AG04450 (cell line): ENCODE measurements around the gene CD164. TPM values are rescaled to one million over a fixed set of nuclear protein-coding genes. Genes with fewer than 3 reads are reported as not detected.

Experiments used
- CTCF ChIA-PET: fragments of 300-600, 350-600 bp; formaldehyde crosslinking; extraction: SDS; loops from one replicate; lab custom pipeline; 2022; ENCODE audit warnings: antibody characterized with exemption, inconsistent platforms; lab: Charles Lee
- POLR2A ChIA-PET: fragments of 350-600 bp; formaldehyde crosslinking; extraction: SDS; loops from one replicate; lab custom pipeline; 2021; ENCODE audit warnings: antibody characterized with exemption, inconsistent platforms; lab: Yijun Ruan, JAX
- DNase-seq: peaks from one replicate; pipeline ENCODE4 v3.0.0-alpha.2; 2011; ENCODE audit warnings: low read depth, low spot score
- H3K27ac ChIP-seq: one replicate; pipeline ENCODE4 v1.5.1; 2012; ENCODE audit warnings: low read depth, low read length, control low read depth
- H3K27me3 ChIP-seq: one replicate; pipeline ENCODE4 v1.6.0; 2012; ENCODE audit warnings: low read length; ENCODE audit not compliant: control insufficient read depth, insufficient read depth
- H3K4me3 ChIP-seq: 2 replicates; pipeline ENCODE4 v1.5.1; 2011; ENCODE audit warnings: mild to moderate bottlenecking, low read depth, low read length, control low read depth
- H3K9me3 ChIP-seq: 2 replicates; pipeline ENCODE4 v1.5.1; 2012; ENCODE audit warnings: low read length; ENCODE audit not compliant: control insufficient read depth, insufficient read depth
- CTCF ChIP-seq: IDR thresholded peaks from 2 replicates; pipeline ENCODE4 v1.5.1; 2011; ENCODE audit warnings: low read depth, low read length, control low read depth, inconsistent platforms
- polyA plus RNA-seq: library from polyadenylated mRNA; depleted of rRNA; stranded (reverse); fragments of >200 nt; gene quantifications from 2 replicates; pipeline ENCODE4 v1.2.3, GENCODE V29; 2011

The CD164 gene
- polyA plus RNA-seq, 1 experiment = 383 TPM

- no peak overlapping the region for H3K27ac ChIP-seq
- no peak overlapping the region for H3K4me3 ChIP-seq
- H3K27me3 ChIP-seq = peaks cover 7% of the 10 kb centered on the region
- no peaks in the 10 kb centered on the region; the same call in 1 of the 2 replicates for H3K9me3 ChIP-seq
- no peak for DNase-seq
- ChIA-PET POLR2A (no interaction called here), CTCF (interaction anchor here (1.4 kb wide), 1 partner anchor 140 kb away, joined by 3 read pairs; no protein-coding TSS in a partner anchor)
- TF ChIP-seq CTCF = no peak
These were observed 54.8 kb downstream of the CD164 start for GRCh38 chr6:109327491-109327890.

- CTCF ChIA-PET = no interaction called here
- Histone ChIP-seq H3K4me3 (no peak overlapping the region), H3K27me3 (peaks cover 7% of the 10 kb centered on the region)
These were observed 55.9 kb downstream of the CD164 start for GRCh38 chr6:109326351-109326750.

GRCh38 chr6:109325400-109325801, 56.9 kb downstream of the CD164 start:
- H3K4me3 ChIP-seq = no peak overlapping the region
- H3K27me3 ChIP-seq = peaks cover 7% of the 10 kb centered on the region
- TF ChIP-seq CTCF = no peak
- no peak overlapping the region for H3K27ac ChIP-seq
- DNase-seq = no peak
- ChIA-PET POLR2A (no interaction called here), CTCF (interaction anchor here (0.6 kb wide), 1 partner anchor 34 kb away, joined by 3 read pairs; no protein-coding TSS in a partner anchor)
- no peaks in the 10 kb centered on the region for H3K9me3 ChIP-seq

More at GRCh38 chr6:109326351-109326750, 55.9 kb downstream of the CD164 start:
- POLR2A ChIA-PET = no interaction called here
- Histone ChIP-seq H3K9me3 (no peaks in the 10 kb centered on the region), H3K27ac (no peak overlapping the region)
- DNase-seq = no peak
- TF ChIP-seq CTCF = no peak

GRCh38 chr6:109323241-109323640, 59.0 kb downstream of the CD164 start:
- H3K27me3 ChIP-seq = peaks cover 16% of the 10 kb centered on the region
- ChIA-PET POLR2A (no interaction called here), CTCF (no interaction called here)
- DNase-seq = no peak
- no peak overlapping the region for H3K4me3 ChIP-seq
- no peak overlapping the region for H3K27ac ChIP-seq
- no peaks in the 10 kb centered on the region for H3K9me3 ChIP-seq
- no peak for TF ChIP-seq CTCF

- no peak for DNase-seq
- no peak overlapping the region for H3K27ac ChIP-seq
- peaks cover 16% of the 10 kb centered on the region for H3K27me3 ChIP-seq
- no peak overlapping the region for H3K4me3 ChIP-seq
- no peak for TF ChIP-seq CTCF
- H3K9me3 ChIP-seq = no peaks in the 10 kb centered on the region
- ChIA-PET POLR2A (no interaction called here), CTCF (no interaction called here)
These were observed 59.4 kb downstream of the CD164 start for GRCh38 chr6:109322825-109323224.
